HG03460 (cell line): ENCODE measurements around the gene SH3GLB1.
"Not testable (repeated sequence)": the region's sequence is repeated elsewhere in the genome, so short reads cannot be mapped to it uniquely, and the experiment has no call there.

Experiments used
- ATAC-seq: cut with Tn5 transposase; IDR thresholded peaks from one replicate; pipeline ENCODE4 v1.9.1; 2021; ENCODE audit not compliant: unreplicated experiment

The SH3GLB1 gene

DNA sequence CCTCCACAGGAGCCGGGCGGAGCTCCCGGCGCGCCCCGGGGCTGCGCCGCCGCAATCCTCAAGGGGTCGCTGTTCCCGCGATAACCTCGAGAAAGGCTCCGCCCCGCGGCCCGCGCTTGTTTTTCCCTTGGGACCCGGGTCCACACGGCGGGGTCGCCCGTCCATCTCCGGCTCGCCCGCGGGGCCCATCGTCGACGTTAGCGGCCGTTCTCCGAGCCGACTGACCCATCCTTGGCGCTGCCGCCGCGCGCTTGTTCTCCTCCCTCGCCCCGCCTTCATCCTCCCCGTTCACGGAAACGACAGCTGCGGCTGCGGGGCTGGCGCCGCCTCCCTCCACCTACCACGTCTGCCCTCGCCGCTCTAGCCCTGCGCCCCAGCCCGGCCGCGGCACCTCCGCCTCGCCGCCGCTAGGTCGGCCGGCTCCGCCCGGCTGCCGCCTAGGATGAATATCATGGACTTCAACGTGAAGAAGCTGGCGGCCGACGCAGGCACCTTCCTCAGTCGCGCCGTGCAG is at the start of gene SH3GLB1:
Gene SH3GLB1, plus strand, starts transcription at position 119 of the 514 bp plus-strand sequence. Its CDS starts 324 bp downstream, at position 443.
- ATAC-seq = peak; percentile 84

DNA sequence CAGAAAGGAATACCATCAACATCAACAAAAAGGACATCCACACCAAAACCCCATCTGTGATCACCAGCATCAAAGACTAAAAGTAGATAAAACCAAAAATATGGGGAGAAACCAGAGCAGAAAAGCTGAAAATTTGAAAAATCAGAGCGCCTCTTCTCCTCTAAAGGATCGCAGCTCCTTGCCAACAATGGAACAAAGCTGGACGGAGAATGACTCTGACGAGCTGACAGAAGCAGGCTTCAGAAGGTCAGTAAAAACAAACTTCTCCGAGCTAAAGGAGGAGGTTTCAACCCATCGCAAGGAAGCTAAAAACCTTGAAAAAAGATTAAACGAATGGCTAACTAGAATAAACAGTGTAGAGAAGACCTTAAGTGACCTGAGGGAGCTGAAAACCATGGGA is 46.0 kb upstream of the SH3GLB1 start:
- not testable (repeated sequence) for ATAC-seq

DNA sequence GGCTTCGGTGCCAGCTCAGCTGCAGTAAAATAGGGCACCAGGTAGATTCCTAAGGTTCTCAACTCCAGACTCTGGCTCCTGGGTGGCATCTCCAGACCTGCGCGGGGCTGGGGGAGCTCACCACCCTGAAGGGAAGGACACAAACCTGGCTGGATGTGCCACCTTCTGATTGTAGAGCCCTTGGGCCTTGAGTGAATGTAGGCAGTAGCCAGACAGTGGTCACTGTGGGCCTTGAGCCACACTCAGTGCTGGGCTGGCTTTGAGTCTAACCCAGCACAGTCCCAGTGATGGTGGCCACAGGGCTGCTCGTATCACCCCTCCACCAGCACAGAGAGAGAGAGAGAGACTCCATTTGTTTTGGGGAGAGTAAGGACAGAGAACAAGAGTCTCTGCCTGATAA is 38.0 kb upstream of the SH3GLB1 start:
- ATAC-seq = no peak

DNA sequence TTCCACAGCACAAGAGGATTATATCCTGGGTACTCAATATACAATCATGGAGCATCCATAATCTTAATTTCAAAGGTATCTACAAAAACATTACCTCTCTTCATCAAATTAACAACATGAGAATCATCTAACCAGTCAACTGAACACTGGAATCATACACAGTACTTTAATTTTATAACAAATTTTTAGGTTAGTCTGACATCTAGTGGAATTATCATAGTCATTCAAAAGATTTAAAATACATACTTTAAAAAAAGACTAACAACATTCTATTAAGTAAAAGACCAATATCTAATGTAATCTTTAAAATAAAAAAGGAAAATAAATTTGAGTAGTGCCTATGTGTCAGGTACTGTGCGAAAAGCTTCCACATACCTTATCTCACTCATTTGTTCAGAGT is 16.8 kb upstream of the SH3GLB1 start:
- no peak for ATAC-seq

DNA sequence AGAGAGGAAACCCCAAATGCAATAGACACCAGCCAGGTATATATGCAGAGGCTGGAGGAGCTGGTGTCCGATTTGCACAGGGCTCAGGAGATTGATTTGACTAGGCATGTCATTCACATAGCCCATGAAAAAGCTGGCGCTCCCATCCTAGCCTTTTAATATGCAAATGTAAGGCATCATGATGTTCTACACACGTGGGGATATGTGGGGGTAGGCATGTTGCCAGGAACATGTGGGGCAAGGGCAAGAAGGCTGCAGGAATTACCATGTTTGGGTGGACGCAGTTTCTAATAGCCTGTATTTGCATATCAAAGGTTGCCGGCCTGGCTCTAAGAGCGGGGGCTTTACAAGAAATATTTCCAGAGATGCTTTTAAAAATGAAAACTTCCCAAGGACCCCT is 11.7 kb upstream of the SH3GLB1 start:
- no peak for ATAC-seq

DNA sequence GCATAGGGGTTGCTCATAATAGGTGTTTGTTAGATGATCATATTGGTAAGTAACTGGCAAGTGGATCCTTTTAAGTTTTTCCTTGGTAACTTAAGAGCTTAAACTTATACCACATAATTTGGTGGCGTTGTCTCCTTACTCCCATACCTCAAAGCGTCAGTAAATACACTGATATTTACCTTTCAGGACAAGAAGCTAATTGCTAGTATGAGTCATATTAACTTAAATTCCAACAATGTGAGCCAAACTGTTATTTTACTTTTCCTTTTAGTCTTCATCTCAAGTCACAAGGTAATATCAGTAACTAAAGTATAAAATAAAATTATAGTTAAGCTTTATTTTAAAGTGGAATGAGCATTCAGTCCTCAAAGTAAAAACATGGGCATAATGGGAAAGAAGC is 9.0 kb upstream of the SH3GLB1 start:
- ATAC-seq = no peak

DNA sequence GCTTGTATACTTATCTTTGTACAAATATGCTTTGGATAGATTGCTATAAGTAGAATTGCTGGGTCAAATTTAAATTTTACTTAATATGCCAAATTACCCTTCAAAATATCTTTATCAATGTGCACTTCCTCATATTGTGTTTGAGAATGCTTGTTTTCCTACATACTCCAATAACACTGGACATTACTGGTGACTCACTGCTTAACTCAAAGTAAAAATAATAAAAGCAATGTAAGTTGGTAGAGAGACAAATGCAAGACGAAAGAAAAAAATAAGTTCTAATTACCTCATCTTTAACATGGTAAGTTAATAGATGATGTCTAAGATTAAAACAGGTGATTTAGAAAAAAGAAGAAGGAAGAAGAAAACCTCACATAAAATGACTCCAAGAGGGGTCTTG is 7.9 kb upstream of the SH3GLB1 start:
- no peak for ATAC-seq

DNA sequence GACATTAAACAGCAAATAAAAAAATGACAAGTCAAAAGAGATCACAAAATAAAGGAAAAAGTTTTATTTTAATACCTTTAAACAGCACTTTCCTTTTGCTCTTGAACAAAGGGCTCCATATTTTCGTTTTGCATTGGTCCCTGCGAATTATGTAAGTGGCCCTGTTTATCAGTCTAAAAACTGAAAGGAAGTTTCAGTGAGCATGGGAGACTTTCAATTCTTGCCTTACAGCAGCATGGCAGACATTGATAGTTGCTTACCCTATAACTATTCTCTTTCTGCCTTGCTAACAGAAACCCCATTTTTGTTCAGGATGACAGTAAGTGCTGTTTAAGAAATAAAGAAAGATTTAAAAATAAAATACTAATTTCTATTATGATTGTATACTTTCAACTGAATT is 5.2 kb upstream of the SH3GLB1 start:
- no peak for ATAC-seq

DNA sequence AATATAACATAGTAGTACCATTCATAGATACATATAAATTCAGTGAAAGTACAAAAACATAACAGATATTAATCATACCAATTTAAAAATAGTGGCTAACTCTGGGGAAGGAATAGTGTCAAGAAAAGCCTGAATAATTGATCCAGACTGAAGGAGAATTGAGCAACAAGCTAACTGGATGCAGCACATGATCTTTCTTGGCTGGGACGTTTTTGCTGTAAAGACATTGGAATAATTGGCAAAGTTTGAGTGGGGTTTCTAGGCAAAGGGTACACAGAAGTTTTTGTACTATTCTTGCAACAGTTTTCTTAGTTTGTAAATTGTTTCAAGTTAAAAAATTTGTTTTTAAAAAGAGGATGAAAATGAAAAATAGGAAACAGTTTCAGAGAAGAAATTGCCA is 2.6 kb upstream of the SH3GLB1 start:
- no peak for ATAC-seq

DNA sequence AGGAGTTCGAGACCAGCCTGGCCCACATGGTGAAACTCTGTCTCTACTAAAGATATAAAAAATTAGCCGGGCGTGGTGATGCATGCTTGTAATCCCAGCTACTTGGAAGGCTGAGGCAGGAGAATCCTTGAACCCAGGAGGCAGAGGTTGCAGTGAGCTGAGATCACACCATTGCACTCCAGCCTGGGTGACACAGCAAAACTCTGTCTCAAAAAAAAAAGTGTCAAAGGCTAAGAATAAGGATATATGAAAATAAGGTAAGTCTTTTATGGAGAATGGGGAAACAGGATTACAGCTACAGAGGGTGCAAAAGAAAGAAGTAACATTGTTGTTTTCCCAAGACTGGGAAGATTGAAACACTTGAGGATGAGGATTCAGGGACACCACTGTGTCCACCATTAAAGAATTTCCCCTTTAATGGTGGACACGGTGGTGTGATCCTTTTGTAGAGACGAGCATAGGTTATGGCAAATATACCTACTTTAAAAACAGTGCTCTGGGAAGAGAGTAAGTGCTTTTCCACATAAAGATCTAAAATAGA is 1.4 kb upstream of the SH3GLB1 start:
- ATAC-seq = not testable (repeated sequence)

DNA sequence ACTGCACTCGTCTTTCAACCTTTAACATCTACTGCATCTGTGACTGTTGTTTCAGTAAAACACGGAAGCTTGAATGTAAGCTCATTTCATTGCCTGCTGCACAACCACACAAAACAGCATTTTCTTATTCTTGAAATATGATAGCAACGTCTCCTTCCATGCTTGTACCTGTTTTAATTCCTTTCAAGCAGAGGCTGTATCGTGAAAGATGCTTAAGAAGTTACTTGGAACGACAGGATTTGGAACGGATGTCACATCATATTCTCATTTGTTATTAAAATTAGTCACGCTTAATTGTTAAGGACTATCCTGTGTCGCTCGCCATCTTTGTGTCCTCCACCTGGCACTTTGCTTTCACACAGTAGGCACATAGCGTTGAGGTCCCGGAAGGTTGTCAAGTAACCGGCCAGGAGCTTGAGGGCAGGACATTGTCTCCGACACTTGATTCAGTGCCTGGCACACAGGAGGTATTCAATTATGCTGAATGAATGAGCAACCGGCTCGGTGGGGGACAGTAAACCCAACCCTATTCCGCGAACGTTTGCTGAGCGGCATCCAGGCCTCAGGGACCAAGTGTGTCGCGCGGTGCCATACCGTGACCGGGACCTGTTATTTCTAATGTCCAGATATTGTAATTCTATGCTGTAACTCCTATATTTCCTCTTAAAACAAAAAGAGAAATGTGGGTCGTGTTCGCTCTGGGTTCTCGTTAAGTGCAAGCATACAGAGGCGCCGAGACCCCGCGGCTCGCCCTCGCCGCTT is 499 bp upstream of the SH3GLB1 start:
- peak; percentile 28 for ATAC-seq

DNA sequence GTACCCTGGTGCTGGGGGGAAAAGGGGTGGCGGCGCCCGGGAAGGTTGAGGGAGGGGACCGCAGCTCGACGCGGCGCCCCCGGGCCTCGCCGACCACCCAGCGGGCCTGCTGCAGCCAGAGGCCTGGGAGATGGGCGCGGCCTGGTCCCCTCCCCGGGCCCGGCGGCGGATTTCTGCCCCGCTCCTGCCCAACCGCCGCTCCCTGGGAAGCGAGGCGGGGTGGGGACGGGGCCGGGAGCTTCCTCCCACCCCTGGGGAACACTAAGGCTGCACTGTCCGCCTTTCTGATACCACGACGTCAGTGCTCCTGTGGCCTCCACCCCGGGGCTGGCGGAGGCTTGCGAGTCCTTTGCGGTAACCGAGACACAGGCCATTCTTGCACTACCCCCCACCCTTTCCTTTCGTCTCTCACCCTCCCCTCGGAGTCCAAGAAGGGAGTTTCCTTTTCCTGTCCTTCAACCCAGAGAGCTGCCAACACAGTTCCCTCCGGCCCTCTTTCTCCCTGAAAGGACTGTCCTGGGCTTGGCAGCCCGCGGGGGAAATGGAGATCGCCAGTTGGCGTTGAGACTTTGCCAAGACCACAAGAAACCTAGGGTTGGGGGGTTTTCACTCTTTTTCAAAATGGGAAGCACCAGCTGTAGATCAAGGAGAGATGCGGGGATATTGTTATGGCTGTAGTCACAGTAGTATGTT is 742 bp downstream of the SH3GLB1 start:
- peak; percentile 35 for ATAC-seq

DNA sequence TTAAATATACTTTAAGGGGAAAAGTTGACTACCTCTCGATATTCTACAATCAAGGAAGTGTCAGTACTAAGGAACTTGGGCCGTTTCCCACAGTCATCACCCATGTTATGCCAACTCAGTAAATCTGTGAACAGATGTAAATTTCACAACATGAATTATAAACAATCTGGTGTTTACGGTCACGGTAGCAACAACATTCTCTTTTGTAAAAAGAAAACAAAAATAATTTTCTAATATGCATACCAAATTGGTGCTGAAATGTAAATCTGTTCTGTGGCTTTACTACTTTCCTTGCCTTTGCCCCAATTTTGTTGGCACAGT is 1.2 kb downstream of the SH3GLB1 start:
- no peak for ATAC-seq

DNA sequence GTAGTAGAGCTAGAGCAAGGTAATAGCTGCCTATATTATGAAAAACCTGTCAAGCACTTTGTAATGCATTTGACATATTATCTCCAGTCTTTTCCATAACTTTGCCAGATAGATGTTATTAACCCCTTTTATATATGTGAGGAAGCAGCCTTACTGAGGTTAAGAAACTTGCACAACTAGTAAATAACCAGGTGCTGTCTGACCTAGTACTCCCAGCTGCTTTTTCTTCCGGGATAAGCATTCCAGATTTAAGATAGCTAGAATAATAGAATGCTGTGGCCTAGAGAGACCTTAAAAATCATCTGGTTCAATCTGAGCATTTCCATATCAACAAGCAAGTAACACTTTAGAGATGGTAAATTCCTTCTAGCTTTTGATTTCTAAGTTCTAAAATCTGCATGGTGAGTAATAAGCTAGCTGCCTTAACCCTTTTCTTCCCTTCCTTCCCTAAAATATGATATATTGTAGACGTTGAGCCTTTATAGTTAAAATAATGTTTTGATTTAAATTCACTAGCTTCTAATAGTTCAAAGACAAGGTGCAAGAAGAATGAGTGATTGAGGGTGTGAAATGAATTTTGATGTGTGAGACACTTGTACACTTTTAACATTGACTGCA is 1.8 kb downstream of the SH3GLB1 start:
- ATAC-seq = no peak

DNA sequence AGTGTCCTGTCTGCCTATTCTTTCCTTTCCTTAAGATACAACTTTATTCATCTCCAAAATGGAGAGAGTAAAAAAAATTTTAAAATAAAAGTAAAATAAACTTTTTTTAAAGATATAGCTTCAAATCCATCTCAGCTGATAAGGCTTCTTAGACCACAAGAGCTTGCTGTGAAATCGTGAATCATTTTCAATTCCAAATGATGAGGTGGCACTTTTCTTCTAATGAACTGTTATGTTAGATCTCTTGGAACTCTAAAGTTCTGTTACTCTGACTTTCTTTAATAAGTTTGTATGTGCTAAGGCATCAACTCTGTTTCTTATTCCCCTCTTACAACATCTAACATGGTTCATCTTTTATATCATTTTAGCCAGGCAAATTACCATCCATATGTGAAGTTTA is 4.5 kb downstream of the SH3GLB1 start:
- no peak for ATAC-seq

DNA sequence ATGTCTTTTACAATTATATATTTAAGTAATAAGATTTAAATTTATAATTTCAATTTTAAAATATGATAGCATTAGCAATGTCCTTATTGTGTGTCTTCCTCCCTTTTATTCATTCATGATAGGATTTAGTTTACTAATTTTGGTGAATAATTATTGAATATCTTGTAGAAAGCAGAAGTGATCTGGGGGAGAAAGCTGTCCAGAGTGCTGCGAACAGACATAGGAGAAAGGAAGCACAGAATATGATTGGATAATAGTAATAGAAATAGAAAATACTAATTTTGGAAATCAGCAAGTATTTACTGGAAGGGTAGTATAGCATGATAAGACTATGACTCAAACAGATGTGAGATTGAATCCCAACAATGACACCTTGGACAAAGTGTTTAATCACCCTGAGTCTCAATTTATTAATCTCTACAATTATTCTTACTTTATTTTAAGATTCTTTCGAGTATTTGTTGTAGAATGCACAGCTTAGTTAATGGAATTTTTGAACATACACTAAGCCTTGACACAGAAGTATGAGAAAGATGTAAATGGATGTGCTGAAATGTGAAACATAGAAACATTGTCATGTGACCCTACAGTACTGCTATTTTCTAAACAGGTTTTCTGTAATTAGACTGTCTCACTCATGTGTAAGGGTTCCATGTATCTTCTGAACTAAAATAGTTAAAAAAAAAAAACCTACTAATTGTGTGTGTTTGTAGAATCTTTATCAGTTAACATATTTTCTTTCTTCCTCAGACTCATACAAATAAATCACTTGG is 7.9 kb downstream of the SH3GLB1 start:
- no peak for ATAC-seq

DNA sequence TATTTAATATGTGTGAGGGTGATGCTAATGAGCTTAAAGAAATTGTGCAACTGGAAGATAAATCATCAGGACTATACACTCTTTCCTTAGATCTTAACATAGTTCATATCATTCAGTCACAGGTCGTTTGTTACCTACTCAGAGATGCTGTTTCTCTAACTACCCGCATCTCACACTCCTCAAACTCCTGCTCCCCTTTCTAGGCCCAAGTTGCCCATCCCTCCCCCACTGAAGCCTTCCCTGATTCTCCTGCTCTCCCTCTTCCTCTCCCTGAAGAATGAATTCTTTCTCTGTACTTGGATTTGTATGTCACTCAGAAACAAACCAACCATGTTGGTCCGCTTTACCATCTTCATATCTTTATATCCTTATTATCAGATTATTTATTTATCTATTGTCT is 9.1 kb downstream of the SH3GLB1 start:
- ATAC-seq = no peak

DNA sequence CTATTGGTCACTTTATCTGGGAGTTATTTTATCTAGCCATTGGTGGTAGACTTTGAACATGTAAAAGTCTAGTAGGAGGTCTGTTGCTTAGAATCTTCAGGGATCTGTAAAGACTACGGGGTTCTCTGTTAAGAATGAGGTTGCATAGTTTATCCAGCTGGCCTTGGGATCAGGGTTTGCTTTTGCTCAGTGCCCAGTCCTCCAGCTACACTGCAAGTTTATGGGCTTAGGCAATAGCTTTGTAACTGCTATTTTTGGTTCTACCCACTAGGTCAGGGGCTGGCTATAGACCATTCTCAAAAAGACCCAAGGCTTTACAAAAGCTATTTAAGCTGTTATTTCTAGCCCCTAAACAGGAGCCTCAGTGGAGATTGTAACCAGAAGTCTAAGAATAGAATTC is 9.8 kb downstream of the SH3GLB1 start:
- no peak for ATAC-seq

DNA sequence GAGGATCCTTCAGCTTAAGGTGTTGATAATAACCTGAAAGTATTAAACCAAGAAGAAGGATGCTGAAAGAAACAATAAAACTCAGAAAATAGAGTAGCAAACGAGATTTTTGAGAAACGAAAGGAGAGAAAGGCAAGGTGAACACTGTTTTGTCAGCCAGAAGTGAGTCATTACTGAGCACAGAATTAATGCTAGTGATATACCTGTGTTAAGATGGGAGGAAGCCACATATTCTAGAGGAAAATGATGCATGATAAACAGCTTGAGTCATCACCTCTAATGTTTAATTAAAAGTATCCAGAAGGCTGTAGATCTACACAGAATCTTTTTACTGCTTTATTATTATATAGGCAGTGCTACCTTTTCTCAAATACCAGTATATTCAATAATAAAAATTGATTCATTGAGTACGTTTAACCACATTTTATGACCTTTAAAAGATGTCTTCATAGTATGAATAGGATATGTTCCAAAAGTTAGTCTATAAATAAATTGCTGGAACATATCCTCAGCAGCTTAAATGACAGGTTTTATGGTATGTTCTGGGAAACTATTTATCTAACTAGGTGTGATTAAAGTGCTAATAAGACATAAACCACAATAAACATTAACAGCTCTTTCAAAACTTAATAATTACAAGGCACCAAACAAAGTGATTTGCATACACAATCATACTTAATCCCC is 10.3 kb downstream of the SH3GLB1 start:
- ATAC-seq = no peak

DNA sequence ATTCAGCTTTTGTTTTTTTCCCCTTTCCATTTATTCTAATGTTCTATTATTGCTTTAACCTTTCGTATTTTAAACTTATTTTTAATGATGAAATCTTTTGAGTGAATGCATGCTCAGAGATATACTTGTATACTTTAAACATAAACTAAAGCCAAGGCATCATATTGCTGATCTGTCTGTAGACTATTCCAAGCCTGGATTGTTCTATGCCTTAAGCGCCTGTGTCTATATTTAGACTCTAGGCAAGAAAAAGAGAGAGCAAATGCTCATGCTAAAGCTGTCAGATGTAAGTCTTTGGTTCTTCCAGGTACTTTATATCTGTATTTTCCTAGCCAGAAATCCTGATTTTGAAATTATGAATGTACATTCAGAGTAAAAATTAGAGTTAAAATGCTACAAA is 14.4 kb downstream of the SH3GLB1 start:
- no peak for ATAC-seq

DNA sequence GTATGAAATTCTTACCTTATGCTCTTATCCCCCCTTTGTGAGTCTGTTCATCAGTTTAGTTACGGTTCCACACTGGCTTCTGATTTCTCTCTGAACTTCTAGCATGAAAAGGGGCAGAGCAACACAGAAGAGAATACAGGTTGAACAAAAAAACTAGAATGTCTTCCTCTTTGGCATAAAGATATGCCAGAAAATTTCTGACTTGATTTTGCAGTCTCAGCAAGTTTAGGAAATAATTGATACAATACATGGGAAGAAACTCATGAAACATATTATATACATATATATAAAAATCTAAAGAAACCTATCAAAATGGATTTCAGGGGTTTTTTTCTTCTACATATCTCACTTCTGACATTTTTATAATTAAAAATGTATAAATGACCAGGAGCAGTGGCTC is 27.0 kb downstream of the SH3GLB1 start:
- ATAC-seq = no peak
